Smooth muscle cell (in vitro differentiated cells): ENCODE measurements around the gene TMEM72. TPM values are rescaled to one million over a fixed set of nuclear protein-coding genes. Genes with fewer than 3 reads are reported as not detected.

Source experiments
- DNase-seq: peaks from one replicate; lab custom pipeline; 2025; ENCODE audit not compliant: unreplicated experiment; lab: John Stamatoyannopoulos, UW
- H2AFZ ChIP-seq: fragments of 200-600 bp; sonication (generic); 2 replicates; pipeline ENCODE4 v1.6.0; 2016; ENCODE audit warnings: antibody characterized with exemption, low read depth, mild to moderate bottlenecking
- H3F3A ChIP-seq: fragments of 200-600 bp; sonication (generic); 2 replicates; pipeline ENCODE4 v1.6.0; 2017; ENCODE audit warnings: antibody characterized with exemption, low read depth
- H3K27ac ChIP-seq: fragments of 200-600 bp; sonication (generic); 2 replicates; pipeline ENCODE4 v1.5.1; 2016; ENCODE audit warnings: low read depth, mild to moderate bottlenecking
- H3K27me3 ChIP-seq: fragments of 200-600 bp; sonication (generic); 2 replicates; pipeline ENCODE4 v1.6.1; 2016; ENCODE audit warnings: low read depth, mild to moderate bottlenecking
- H3K36me3 ChIP-seq: fragments of 200-600 bp; sonication (generic); 2 replicates; pipeline ENCODE4 v1.5.1; 2016; ENCODE audit warnings: low read depth
- H3K4me1 ChIP-seq: fragments of 200-600 bp; sonication (generic); 2 replicates; pipeline ENCODE4 v1.5.1; 2016; ENCODE audit warnings: low read depth
- H3K4me2 ChIP-seq: fragments of 200-600 bp; sonication (generic); 2 replicates; pipeline ENCODE4 v1.6.0; 2016; ENCODE audit warnings: mild to moderate bottlenecking
- H3K4me3 ChIP-seq: fragments of 200-600 bp; sonication (generic); 2 replicates; pipeline ENCODE4 v1.5.1; 2016; ENCODE audit warnings: mild to moderate bottlenecking
- H3K79me2 ChIP-seq: fragments of 200-600 bp; sonication (generic); 2 replicates; pipeline ENCODE4 v1.6.0; 2016; ENCODE audit warnings: low read depth, mild to moderate bottlenecking
- H3K9ac ChIP-seq: fragments of 200-600 bp; sonication (generic); 2 replicates; pipeline ENCODE4 v1.6.0; 2016; ENCODE audit warnings: low read depth
- H3K9me3 ChIP-seq: fragments of 200-600 bp; sonication (generic); replicated peaks from 2 replicates; pipeline ENCODE4 v1.5.1; 2016; ENCODE audit warnings: low read depth
- H4K20me1 ChIP-seq: fragments of 200-600 bp; sonication (generic); 2 replicates; pipeline ENCODE4 v1.6.0; 2016; ENCODE audit warnings: low read depth
- CTCF ChIP-seq: fragments of 200-600 bp; sonication (generic); IDR thresholded peaks from 2 replicates; pipeline ENCODE4 v1.5.1; 2017; ENCODE audit warnings: borderline replicate concordance, mild to moderate bottlenecking, antibody characterized with exemption; ENCODE audit not compliant: insufficient read depth, poor library complexity, severe bottlenecking
- WGBS: methylation state at CpG from one replicate; pipeline ENCODE4 v1.1.7; 2016; ENCODE audit warnings: low lambda C conversion rate; 5-methylcytosine and 5-hydroxymethylcytosine counted together
- polyA plus RNA-seq: library from polyadenylated mRNA; unstranded; fragments of >200 nt; fragmentation: Nextera tagmentation; extraction: Ambion mirVana; gene quantifications from 2 replicates; pipeline ENCODE4 v1.2.1, GENCODE V29; 2016
- total RNA-seq: library from RNA; depleted of rRNA; stranded (reverse); fragments of >200 nt; gene quantifications from 2 replicates; pipeline ENCODE4 v1.2.3, GENCODE V29; 2014

TMEM72 gene
- total and polyA plus RNA-seq, 2 experiments from 2014 or later = not detected

- no peaks in the 10 kb centered on the region for H3K9me3 ChIP-seq
- no peak overlapping the region for H3K9ac ChIP-seq
- H3K4me3 ChIP-seq = no peak overlapping the region
- peaks cover 16% of the 10 kb centered on the region for H3K4me1 ChIP-seq
- DNase-seq = no peak
- no peaks in the 10 kb centered on the region for H3K27me3 ChIP-seq
- H3K79me2 ChIP-seq = no peaks in the 10 kb centered on the region
- 80% methylated on average over 3 of the region's 7 CpGs for WGBS
- H3K36me3 ChIP-seq = no peaks in the 10 kb centered on the region
- no peak overlapping the region for H3K4me2 ChIP-seq
- peak overlapping the region; percentile 79 for H2AFZ ChIP-seq
- no peaks in the 10 kb centered on the region for H4K20me1 ChIP-seq
- TF ChIP-seq CTCF = no peak
- H3K27ac ChIP-seq = no peak overlapping the region
- H3F3A ChIP-seq = no peaks in the 10 kb centered on the region
Observed at GRCh38 chr10:44907556-44907955, 3.6 kb upstream of the TMEM72 start.

- Histone ChIP-seq H3K4me1 (peaks cover 10% of the 10 kb centered on the region), H3K4me2 (peak overlapping the region; percentile 49), H3K27me3 (no peaks in the 10 kb centered on the region), H3K36me3 (no peaks in the 10 kb centered on the region), H3K79me2 (no peaks in the 10 kb centered on the region), H3K4me3 (no peak overlapping the region), H4K20me1 (no peaks in the 10 kb centered on the region), H3K27ac (no peak overlapping the region), H2AFZ (peak overlapping the region; percentile 79), H3K9me3 (no peaks in the 10 kb centered on the region), H3F3A (no peaks in the 10 kb centered on the region), H3K9ac (no peak overlapping the region)
- TF ChIP-seq CTCF = no peak
- DNase-seq = no peak
- 44% methylated on average over 10 of the region's 10 CpGs for WGBS
Observed at GRCh38 chr10:44908066-44908749, 2.9 kb upstream of the TMEM72 start.

- TF ChIP-seq CTCF = no peak
- Histone ChIP-seq H3K4me1 (peaks cover 12% of the 10 kb centered on the region), H3K79me2 (no peaks in the 10 kb centered on the region), H3K4me3 (no peak overlapping the region), H3K36me3 (no peaks in the 10 kb centered on the region), H3K27me3 (no peaks in the 10 kb centered on the region), H2AFZ (no peak overlapping the region), H4K20me1 (no peaks in the 10 kb centered on the region), H3K9me3 (no peaks in the 10 kb centered on the region), H3K4me2 (no peak overlapping the region), H3K27ac (no peak overlapping the region), H3F3A (no peaks in the 10 kb centered on the region), H3K9ac (no peak overlapping the region)
- 92% methylated on average over 7 of the region's 7 CpGs for WGBS
- no peak for DNase-seq
Observed at GRCh38 chr10:44908936-44909630, 2.1 kb upstream of the TMEM72 start.
